Fibroblast of skin of left biceps (primary cell): Measurements from ENCODE around the gene TTC27.
"Not testable (repeated sequence)": the region's sequence is repeated elsewhere in the genome, so short reads cannot be mapped to it uniquely, and the experiment has no call there.

Experiments used
- DNase-seq, 2 experiments: peaks; one replicate each; pipeline ENCODE4 v3.0.0-alpha.2; 2013; ENCODE audit warnings: low read depth in 2 of 2

TTC27 gene

DNA sequence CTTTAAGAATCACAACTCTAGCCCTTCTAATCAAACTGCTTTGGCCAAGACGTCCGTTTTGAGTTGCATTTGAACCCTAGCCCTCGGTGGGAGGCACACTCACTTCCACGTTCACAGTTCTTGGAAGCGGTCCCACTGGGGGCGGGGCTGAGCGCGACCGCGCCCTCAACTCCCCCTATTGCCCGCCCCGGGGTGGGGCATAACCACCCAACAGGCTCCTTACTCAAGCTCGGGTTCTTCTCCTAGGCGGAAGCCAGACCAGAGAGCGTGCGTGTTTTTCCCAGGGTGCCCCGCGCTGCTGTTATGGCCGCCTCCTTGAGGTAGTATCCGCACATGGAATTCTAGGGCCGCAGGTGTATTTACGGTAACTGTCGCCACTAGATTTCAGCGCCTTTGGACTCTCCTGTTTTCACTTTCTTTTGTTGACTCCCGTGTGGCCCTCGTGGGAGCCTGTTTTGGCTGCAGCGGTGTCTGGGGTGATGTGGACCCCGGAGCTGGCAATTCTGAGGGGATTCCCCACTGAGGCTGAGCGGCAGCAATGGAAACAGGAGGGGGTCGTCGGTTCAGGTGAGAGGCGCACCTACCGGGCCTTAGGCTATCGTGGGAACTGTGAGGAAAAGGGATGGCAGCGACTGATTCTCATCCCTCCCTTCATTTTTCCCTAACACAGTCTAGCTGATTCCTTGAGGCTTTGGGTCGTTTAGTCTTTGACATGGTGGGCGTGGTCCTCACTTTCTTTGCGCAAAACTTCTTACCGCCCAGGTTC lies at the start of gene TTC27:
Gene TTC27 (plus strand): TSS at position 237 of the 766 bp plus-strand sequence. CDS start 243 bp downstream, at position 480.
- DNase-seq, result peak; percentile 85 to 86

DNA sequence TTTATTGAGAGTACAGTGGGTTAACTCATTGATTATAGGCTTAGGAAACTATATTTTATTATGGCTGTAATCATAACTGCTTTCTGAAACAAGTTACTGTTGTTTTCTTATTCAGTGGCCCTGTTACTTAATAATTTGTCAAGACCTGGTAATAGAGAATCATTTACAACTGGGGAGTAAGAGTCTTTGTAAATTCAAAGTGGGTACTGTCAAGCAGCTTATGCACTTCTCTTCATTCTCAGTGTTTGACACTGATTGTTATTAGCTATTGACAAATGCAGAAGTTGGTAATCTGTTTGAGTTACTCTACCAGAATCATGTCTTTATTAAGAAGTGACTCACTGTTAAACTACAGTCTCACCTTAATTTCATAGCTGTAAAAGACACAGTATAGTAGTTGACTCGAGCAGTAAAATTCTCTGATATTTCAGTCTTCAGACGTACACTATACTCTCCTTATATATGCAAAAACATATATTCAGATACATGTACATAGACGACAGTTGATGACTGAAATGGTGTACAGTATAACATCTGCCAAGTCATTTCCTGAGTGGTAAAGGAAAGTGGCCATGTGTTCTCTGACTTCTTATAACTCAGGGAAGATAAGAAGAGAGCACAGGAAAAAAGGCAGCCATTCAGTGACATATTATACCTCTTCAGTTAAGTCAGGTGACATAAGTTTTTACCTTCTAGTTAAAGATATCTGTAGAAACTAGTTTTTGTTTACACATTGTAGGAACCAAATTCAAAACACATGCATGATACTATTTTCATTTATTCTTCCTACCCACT lies 36.0 kb upstream of the TTC27 start:
- DNase-seq, result no peak

DNA sequence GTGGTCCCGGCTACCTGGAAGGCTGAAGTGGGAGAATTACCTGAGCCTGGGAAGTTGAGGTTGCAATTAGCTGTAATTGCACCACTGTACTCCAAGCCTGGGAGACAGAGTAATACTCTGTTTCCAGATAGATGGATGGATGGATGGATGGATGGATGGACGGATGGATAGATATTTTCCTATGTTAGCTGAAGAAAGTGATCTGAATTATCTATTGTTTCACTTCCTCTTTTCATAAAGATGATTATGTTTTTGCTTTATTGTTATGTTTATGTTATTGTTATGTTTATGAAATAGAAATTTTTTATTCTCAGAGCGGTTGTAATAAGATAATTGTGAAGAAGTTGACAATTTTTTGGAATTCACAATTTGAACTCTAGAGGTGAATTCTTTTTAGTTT lies 33.3 kb upstream of the TTC27 start:
- DNase-seq, result no peak

DNA sequence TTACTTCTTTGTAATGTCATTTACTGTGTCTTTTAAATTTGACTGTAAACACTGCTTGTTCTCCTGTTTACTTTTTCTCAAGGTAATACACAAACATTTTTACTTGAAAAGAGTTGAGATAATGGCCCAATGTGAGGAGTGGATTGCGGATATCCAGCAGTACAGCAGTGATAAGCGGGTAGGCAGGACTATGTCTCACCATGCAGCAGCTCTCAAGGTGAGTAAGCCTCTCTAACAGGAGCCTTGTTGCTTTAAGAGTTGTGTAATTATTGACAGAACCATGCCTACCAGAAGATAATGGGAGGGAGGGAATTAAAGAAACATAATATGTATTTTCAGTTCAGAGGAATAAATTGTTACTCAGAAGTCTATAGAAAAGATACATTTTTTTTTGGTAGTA lies 16.5 kb upstream of the TTC27 start:
- DNase-seq, result no peak

DNA sequence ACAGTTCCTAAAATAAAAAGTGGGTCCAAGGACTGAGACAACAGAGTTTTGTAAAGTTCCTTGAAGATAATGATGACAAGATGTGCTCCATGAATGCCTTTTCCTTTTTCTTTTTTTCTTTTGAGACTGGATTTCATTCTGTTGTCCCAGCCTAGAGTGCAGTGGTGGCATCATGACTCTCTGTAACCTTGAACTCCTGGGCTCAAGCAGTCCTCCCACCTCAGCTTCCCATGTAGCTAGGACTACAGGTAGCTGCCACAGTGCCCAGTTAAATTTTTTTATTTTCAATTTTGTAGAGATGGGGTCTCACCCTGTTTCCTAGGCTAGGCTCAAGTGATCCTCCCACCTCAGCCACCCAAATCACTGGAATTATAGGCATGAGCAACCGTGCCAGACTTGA lies 16.1 kb upstream of the TTC27 start:
- no peak for DNase-seq

DNA sequence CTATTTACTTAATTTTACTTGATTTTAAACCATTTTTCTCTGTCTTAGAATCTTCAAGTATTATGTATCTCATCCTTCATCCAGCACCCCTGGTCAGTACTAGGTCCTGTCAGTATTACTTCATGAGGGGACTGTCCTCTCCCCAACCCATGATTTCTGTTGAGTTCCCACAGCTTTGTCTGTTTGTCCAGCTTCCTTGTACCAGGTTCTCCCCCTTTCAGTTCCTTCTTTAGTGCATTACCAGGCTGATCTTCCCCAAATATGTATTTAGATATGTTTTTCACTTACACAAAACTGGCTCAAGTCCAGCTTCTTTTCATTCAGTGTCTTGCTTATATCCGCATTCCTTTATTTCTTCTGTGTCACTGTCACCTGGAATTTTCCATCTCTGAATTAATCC lies 13.8 kb upstream of the TTC27 start:
- DNase-seq, result no peak

DNA sequence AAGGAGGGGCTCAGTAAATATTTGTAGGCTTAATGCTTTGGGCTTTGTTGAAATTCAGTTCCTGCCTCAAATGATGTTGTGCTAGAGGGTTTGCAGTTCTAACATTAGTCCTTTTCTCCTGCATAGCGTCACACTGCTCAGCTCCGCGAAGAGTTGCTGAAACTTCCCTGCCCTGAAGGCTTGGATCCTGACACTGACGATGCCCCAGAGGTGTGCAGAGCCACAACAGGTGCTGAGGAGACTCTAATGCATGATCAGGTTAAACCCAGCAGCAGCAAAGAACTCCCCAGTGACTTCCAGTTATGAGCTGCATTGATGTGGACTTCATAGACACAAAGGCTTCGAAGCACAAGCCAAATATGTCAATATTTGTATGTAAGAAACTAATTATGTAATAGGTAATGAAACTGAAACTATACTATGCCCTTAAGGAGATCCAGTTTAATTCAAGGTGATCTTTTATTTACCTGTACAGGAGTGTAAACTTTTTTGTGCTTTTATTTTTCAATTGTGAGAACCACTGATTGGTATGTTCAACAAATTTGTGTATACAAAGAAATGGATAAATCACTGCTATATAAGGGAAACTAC lies 10.2 kb upstream of the TTC27 start:
- DNase-seq, result no peak

DNA sequence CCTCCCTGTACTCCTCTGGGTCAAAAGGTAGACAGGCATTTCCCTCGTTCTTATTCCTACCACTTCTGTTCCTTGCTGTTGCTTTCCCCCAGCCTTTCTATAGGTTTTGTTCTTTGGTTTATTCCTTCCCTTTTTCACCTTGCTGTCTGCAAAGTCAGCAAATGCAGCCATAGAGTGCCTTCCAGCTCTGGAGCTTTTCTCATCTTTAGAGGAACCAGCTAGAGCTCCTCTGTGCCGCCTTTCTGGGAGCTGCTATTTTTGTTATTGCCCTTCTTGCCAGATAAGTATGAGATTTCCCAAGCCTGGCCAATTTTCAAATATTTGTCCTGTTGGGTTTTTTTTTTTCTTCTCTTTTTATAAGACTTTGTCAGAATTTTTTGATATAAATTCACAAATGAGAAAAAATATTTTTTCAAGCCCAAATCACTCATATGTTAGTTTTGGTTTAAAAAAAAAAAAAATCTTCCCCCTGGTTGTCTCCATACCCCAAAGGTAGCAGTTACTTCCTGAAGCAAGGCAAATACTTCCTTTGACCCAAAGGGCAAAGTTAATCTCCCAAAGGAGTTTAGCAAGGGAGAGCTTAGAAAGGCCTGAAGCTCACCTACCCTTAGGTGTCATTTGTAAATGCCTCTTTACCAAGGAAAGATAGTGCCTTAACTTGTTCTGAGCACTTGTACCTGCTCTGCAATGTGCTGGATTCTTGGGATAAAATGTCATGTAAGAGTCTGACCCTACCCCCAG lies 5.1 kb upstream of the TTC27 start:
- DNase-seq, result no peak

DNA sequence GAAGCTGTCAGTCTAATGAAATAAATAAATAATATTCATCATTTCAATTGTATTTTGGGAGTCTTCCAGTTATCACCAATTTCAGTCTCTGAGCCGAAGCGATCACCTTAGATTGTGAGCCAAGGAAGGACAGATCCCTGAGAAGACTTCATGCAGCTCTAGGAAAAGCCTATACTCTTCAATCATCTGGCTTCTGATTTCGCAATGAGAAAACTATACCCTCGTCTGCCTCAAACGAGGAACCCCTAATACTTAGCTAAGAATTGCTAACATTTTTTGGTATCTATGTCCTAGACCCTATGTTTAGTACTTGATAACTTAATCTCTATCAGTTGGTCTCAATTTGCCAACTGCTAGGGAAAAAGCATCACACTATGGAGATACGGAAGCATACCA lies 4.5 kb upstream of the TTC27 start:
- no peak for DNase-seq

DNA sequence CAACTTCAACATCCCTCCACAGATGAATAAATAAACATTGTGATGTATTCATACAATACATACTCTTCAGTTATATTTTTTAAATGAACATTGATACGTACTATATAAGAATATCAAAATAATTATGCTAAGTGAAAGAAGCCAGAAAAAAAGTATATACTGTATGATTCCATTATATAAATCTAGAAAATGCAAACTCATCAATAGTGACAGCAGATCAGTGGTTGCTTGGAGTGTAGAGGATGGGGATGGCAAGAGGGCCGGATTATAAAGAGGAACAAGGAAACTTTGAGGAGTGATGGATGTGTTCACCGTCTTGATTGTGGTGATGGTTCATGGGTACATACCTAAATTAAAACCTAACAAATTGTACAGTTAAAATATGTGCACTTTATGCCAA lies 3.0 kb upstream of the TTC27 start:
- no peak for DNase-seq

DNA sequence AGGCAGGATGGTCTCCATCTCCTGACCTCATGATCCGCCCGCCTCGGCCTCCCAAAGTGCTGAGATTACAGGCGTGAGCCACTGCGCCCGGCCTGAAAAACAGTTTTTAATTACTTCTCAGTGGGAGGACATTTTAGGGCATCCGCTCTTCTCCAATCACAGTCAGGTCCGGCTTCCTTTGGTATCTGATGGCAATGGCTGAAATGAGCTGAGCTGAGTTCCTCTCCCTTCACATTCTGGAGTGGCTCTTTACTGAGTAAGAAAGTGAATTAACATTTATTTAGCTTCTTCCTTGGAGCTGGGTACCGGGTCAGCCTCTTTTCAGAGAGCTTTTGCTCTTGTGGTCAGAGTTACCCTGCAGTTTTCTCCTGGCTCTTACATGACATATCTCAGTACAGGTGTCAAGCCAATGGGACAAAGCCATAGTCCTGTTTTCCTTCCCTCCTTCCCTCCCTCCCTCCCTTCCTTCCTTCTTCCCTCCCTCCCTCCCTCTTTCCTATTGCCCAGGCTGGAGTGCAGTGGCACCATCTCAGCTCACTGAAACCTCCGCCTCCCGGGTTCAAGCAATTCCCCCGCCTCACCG lies 1.1 kb upstream of the TTC27 start:
- DNase-seq, result no peak

DNA sequence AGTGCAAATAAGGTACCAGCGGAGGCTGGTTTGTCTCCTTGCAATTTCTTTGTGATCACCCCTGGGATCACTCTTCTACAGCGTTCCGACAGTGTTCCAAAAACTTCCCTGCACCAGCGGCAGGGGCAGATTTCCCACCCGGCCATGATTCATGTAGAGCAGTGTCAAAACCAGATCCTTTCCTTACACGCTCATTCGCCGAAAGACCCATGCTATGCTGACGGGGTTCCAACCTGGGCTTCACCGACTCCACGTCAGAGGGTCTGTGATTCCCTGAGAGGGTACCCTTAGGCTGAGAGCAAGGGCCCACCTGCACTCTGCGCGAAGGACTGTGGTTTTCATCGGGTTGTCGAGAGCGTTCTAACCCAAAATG lies 423 bp upstream of the TTC27 start:
- peak; percentile 14 to 20 for DNase-seq

DNA sequence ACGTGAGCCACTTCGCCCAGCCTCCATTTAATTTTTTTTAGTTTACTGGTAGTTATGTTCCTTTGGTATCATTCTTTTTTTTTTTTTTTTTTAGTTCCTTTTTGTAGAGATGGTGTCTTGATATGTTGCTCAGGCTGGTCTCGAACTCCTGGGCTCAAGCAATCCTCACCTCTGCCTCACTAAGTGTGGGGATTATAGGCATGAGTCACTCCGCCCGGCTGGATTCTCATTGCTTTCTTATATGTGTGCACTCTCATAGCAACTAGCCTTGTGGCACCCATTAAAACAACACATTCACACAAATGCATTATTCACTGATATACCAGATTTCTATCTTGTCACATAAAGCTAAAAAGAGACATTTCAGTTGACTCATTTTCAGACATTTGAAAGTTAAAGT lies 4.2 kb downstream of the TTC27 start:
- DNase-seq, result no peak

DNA sequence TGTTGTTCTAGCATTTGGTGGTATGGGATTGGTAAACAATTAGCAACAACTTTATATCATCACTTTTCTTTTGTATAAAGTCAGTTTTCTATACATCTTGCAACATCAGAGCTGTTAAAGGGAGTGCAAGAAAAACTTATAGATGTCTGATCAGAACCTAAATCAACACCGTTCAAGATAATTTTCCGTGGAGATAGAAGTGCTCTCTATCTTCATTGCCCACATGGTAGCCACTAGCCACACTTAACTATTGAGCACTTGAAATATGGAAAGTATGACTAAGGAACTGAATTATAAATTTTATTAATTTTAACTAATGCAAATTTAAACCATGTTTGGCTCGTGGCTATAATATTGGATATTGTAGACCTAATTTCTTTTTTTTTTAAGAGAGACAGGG lies 5.2 kb downstream of the TTC27 start:
- no peak for DNase-seq

DNA sequence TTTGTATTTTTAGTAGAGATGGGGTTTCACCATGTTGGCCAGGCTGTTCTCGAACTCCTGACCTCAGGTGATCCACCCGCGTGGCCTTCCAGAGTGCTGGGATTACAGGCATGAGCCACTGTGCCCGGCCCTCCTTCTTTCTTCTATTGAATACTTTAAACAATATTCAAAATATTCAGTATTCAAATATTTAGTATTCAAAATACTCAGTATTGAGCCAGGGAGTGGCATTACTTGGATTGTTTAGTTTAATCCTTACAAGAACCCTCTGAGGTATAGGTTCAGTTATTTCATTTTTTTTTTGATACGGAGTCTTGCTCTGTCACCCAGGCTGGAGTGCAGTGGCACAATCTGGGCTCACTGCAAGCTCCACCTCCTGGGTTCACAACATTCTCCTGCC lies 10.7 kb downstream of the TTC27 start:
- DNase-seq, result not testable (repeated sequence)

DNA sequence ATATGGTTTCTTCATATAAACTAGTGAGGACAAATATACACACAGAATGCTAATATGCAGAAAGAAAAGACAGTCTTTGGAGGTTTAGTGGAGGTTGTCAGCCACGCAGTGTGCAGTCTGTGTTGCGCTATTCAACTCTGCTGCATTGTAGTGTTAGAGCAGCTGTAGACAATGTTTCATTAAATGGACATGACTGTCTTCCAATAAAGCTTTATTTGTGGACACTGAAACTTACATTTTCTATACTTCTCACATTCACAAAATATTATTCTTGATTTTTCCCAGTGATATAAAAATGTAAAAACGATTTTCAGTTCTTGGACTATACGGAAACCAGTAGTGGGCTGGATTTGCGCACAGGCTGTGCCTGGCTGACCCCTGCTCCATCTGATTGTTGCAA lies 13.3 kb downstream of the TTC27 start:
- DNase-seq, result no peak

DNA sequence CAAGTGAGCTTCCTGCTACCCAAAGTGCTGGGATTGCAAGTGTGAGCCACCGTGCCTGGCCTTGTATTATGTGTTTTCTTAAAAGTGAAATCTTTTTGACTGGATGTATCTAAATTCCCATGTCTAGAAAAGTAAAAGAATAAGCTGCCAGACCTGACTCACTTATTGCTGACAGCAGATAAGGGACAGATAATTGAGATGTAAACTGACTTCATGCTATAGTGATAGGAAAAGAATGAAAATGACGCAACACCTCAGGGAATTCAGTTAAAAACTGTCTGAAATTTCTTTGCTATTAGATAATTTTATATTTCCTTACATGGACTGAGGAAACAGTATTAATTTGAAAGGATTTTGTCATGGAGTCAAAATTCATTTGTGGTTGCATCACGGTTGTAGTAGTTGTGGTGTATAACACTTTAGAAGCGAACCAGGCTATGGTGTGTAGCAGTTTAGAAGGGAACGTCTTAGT lies 19.4 kb downstream of the TTC27 start:
- DNase-seq, result peak; percentile 83 to 86

DNA sequence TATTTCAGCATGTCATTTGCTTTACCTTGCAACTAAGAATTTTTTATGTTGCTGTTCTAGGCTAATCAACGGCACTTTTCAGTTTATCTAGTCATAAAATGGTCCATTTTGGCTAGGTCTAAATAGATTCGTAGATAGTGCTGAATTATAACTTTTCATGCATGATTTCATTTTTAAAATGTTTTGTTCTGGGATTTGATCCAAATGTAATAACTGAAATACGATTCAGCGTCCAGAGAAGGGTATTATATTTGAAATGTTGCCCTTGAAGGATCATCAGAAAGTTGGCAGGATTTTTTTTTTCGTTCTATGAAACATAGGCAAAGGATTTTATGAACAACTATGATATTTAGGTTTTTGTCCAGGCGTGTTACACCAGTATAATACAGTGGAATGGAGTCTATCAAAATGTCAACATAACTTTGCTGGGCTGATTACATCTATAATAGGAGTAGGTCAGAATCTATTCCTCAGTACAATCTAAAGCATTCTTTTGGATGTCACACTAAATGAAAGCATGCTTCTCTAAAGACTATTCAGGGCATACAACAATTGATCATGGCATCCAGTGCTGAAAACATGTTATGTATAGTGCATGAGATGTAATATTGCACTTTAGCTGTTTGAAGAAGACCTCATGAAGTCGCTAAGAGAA lies 24.8 kb downstream of the TTC27 start:
- no peak for DNase-seq

DNA sequence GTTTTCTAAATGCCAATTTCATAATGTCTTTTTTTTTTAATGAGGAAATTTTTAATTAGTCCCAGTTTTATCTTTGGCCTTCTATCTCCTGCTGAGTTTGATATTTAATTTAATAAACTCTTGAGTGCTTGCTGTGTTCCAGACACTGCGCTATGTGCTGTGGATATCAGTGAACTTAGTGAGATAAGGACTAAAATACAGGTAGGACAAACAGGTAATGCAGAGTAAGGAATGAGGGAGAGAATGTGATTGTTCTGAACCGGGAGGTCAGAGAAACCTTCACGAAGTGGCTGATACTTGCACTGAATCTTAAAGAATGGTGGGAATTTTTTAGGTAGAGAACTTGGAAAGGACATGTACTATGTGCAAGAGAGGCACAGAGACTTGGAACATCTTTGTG lies 28.2 kb downstream of the TTC27 start:
- no peak for DNase-seq

DNA sequence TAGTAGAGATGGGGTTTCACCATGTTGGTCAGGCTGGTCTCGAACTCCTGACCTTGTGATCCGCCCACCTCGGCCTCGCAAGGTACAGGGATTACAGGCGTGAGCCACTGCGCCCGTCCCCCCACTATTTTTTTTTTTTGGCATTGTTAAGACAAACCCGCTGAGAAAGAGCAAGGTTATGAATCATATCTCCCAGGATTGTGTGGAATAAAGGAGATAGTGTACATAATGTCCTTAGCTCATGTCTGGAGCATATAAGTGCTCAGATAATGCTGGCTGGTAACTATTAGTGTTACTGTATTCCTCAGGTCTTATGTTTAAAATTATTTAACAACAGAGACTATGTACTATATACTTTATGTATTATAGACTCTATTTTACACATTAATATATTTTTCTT lies 36.0 kb downstream of the TTC27 start:
- no peak for DNase-seq

DNA sequence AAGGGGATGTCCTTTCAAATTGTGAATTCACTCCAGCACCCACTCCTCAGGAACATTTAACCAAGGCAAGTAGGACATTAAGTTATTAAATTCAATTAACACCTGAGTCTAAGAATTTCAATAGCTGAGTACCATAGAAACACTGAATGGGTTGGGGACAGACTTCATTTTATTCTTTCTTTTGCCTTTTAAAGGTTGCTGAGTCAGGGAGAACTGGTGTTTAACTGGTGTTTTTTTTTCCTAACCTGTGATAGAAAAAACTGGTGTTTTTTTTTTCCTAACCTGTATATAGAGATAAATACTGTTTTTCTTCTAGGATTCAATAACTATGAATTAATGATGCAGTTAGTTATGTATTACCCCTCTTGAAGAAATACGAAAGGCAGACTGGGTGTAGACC lies 38.9 kb downstream of the TTC27 start:
- DNase-seq, result no peak
